NB4 (cell line): ENCODE data around the gene DCAF6.

ENCODE experiments used
- DNase-seq: peaks from one replicate; pipeline ENCODE4 v3.0.0; 2010; ENCODE audit warnings: low read depth
- H3K4me3 ChIP-seq: one replicate; pipeline ENCODE4 v1.5.1; 2011; ENCODE audit warnings: mild to moderate bottlenecking, low read depth, low read length, moderate library complexity
- CTCF ChIP-seq: IDR thresholded peaks from one replicate; pipeline ENCODE4 v1.5.1; 2012; ENCODE audit warnings: low read depth, low read length
- MAX ChIP-seq: IDR thresholded peaks from 2 replicates; pipeline ENCODE4 v1.6.1; 2011; ENCODE audit warnings: low read depth, low read length
- MYC ChIP-seq: IDR thresholded peaks from 2 replicates; pipeline ENCODE4 v1.6.1; 2011; ENCODE audit warnings: low read depth, low read length
- POLR2A ChIP-seq: IDR thresholded peaks from 2 replicates; pipeline ENCODE4 v1.6.1; 2011; ENCODE audit warnings: mild to moderate bottlenecking; ENCODE audit not compliant: insufficient read length; ENCODE audit errors: extremely low read depth

Gene DCAF6

DNA sequence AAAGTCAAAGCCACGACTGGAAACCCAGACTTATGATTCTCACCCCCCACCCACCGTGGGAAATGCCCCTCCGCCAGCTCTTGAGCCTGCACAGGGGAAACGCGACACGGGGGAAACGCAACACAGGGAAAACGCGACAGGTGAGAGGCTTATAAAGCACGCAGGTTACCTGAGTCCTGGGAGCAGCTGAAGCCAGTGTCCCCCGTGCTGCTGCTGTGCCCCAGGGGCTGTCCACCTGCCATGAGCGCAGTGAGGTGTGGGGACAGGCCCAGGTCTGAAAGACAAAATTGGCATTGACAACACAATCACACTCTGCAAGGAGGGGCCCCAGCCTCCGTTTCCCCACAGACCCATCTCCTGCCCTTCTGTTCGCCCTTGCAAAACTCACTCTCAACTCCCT is 153.9 kb downstream of the DCAF6 start:
- no peak overlapping the region for H3K4me3 ChIP-seq
- TF ChIP-seq MYC, result no peak
- no peak for TF ChIP-seq CTCF
- TF ChIP-seq MAX, result no peak
- TF ChIP-seq POLR2A, result no peak
- no peak for DNase-seq

- H3K4me3 ChIP-seq, result no peak overlapping the region
- no peak for TF ChIP-seq MYC
- TF ChIP-seq POLR2A, result no peak
- TF ChIP-seq CTCF, result no peak
- TF ChIP-seq MAX, result no peak
- no peak for DNase-seq
These were observed 154.6 kb downstream of the DCAF6 start for GRCh38 chr1:168091063-168091462.

GRCh38 chr1:168091720-168092550 is 155.5 kb downstream of the DCAF6 start:
- no peak for DNase-seq
- H3K4me3 ChIP-seq, result no peak overlapping the region
- no peak for TF ChIP-seq MAX
- no peak for TF ChIP-seq POLR2A
- no peak for TF ChIP-seq CTCF
- TF ChIP-seq MYC, result no peak

DNA sequence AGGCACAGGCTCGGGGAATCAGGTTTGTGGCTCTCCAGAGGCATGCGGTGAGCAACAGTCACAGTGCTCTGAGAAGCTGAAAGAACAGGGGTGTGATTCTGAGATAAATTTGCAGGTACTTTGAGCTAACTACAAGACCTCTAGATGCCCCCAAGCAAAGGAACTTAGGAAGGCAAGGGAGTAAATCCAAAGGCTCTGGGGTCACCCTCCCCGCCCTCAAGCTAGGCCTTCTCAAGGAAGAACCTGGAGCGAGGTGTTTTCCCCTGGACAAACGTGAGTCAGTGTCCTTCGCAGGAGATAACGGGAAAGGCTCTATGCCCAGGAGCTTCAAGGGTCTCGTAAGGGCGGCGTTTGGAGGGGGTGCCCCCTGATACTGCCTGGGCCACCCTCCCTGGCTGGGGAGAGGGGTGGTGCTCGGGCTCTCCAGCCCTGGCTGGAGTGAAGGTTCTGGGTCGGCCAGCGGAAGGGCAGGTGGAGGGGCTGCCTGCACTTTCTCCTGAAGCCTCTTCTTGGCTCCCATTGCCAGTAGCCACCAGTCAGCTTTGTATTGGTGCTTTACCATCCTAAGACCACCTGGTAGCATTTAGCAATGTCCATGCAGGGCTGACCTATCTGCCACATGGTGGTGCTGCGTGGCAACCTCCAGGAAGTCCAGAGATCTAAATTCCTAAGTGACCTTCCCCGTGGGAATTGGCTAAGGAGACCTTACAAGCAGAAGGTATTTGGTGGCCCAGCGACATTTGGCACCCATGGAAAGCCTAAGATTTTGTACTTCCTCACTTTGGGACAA is 156.3 kb downstream of the DCAF6 start:
- no peak for TF ChIP-seq CTCF
- no peak for TF ChIP-seq MAX
- TF ChIP-seq POLR2A, result no peak
- DNase-seq, result peak; percentile 12
- no peak overlapping the region for H3K4me3 ChIP-seq

DNA sequence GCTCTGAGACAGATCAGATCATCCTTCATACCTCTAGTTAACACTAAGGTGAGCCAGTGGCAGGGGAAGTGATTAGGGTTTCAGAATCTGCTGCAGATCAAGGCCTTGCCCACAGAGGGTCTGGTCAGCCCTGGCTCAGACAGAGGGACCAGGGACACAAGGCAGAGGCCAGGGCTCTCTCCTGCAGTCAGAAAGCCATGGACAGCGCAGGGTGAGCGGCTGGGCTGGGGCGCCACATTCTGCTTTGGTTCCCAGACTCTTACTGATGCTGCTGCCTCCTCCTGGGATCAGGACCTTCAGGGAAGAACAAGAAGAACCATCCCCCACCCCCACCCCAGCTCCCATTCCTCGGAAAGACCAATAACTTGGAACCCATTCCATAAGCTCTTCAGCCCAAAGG is 157.1 kb downstream of the DCAF6 start:
- no peak for TF ChIP-seq CTCF
- no peak for TF ChIP-seq MYC
- no peak overlapping the region for H3K4me3 ChIP-seq
- DNase-seq, result no peak

DNA sequence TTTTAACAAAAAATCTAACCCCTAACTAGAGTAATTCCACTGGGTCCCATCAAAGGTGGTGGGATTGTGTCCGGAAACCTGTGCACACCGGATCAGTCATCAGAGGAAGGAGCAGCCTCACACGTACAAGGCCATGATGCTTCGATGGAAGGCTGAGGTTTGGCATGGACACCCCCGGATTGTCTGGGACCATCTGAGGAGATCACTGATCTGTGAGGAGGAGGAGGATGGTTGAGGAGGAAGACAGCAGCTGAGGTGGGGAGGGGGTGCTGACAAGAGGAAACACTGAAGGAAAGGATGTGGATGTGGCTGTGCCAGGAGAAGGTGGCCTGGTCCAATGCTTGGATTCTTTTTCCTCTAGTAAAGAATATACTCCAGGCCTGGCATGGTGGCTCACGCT is 159.0 kb downstream of the DCAF6 start:
- DNase-seq, result no peak
- TF ChIP-seq POLR2A (no peak), CTCF (no peak), MAX (no peak)
- H3K4me3 ChIP-seq, result no peak overlapping the region
